GM10248 (cell line): ENCODE measurements around the gene EGFR.

ENCODE experiments used
- CTCF ChIA-PET: fragments of 300-600 bp; sonication (Branson Sonifier 250); formaldehyde crosslinking; extraction: SDS; loops from one replicate; lab custom pipeline; 2021; ENCODE audit warnings: antibody characterized with exemption; lab: Yijun Ruan, JAX
- POLR2A ChIA-PET: fragments of 350-650 bp; sonication (Branson Sonifier 250); formaldehyde crosslinking; extraction: SDS; loops from one replicate; lab custom pipeline; 2020; ENCODE audit warnings: antibody characterized with exemption; lab: Yijun Ruan, JAX
- DNase-seq: peaks from one replicate; pipeline ENCODE4 v3.0.0; 2012; ENCODE audit errors: extremely low spot score
- CTCF ChIP-seq: IDR thresholded peaks from 2 replicates; pipeline ENCODE4 v1.5.1; 2012; ENCODE audit warnings: mild to moderate bottlenecking, low read depth; ENCODE audit errors: extremely low read depth, missing control alignments, control extremely low read depth

EGFR gene

DNA sequence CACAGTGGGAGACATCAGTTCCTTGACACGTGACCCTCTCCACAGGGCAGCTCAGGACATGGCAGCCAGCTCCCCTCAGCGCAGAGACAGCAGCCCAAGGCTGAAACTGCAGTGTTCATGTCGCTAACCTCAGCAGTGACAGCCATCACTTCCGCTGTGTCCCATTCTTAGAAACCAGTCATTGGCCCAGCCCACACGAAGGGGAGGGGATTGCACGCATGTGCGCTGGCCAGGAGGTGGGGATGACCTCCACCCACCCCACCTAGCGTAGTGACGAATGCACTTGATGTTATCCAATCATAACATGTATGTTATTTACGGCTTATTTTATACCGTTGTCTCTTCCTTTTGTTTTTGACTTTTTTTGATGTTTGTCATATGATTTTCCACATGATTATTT is 36.9 kb upstream of the EGFR start:
- no peak for DNase-seq

GRCh38 chr7:54985426-54986330 is 33.1 kb upstream of the EGFR start:
- ChIA-PET POLR2A (no interaction called here), CTCF (interaction anchor here (1.2 kb wide), 1 partner anchor 33 kb away, joined by 3 read pairs; no protein-coding TSS in a partner anchor)
- DNase-seq: no peak
- no peak for TF ChIP-seq CTCF

More for the DNA sequence above, 36.9 kb upstream of the EGFR start:
- ChIA-PET POLR2A (no interaction called here), CTCF (no interaction called here)
- TF ChIP-seq CTCF: no peak

GRCh38 chr7:54986716-54987115 is 32.1 kb upstream of the EGFR start:
- ChIA-PET CTCF (no interaction called here), POLR2A (no interaction called here)
- TF ChIP-seq CTCF: no peak
- DNase-seq: no peak

GRCh38 chr7:54987772-54988171 is 31.0 kb upstream of the EGFR start:
- CTCF ChIA-PET: no interaction called here
- no peak for TF ChIP-seq CTCF
- DNase-seq: no peak
- POLR2A ChIA-PET: no interaction called here

DNA sequence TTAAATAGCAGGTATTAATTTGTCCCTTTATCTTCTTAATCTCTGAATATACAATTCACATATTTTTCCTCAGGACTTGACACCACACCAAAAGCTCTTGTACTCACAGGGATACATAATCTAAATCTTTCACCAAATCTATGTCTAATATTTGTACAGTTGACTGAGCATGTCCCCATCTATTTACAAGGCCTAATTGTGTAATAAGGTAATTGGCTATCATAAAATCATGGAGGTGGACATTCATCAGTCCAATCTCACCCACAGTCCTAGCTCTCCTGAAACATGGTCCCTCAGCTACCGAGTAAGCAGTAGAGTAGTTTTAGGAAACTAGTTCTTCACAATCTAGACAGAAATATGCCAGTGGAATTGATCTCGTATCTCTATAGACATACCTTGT is 30.3 kb upstream of the EGFR start:
- ChIA-PET CTCF (interaction anchor here (1.4 kb wide), 1 partner anchor 12 kb away, joined by 3 read pairs; no protein-coding TSS in a partner anchor), POLR2A (no interaction called here)
- DNase-seq: no peak
- no peak for TF ChIP-seq CTCF

GRCh38 chr7:54989453-54990225 is 29.2 kb upstream of the EGFR start:
- CTCF ChIA-PET: interaction anchor here (1.4 kb wide), 1 partner anchor 11 kb away, joined by 3 read pairs; no protein-coding TSS in a partner anchor
- POLR2A ChIA-PET: no interaction called here
- TF ChIP-seq CTCF: no peak
- DNase-seq: no peak
